T1000 (cell line): ENCODE measurements around the gene RAB6A.
"Not testable (repeated sequence)": the region's sequence is repeated elsewhere in the genome, so short reads cannot be mapped to it uniquely, and the experiment has no call there.

Experiments
- DNase-seq: peaks from one replicate; lab custom pipeline; 2025; ENCODE audit warnings: mixed read lengths; lab: John Stamatoyannopoulos, UW

Gene RAB6A

DNA sequence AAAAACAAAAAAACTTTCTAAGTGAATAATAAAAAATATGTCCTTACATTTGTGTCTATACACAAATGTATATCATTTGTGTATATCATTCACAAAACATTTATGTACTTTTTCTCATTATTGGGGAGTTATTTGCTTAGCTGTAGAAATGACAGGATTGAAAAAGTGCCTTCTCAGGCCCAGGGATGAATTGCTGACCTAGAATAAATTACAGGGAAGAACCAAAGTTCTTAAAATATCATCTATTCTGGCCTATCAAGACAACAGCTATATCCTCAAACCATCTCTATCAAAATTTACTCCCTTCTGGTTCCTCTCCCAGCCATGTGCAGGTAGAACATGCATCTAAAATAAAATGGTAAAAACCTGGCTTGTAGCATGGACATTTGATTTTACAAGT lies 1.9 kb upstream of the RAB6A start:
- no peak for DNase-seq

GRCh38 chr11:73761403-73761945 lies 600 bp upstream of the RAB6A start:
- DNase-seq: no peak

DNA sequence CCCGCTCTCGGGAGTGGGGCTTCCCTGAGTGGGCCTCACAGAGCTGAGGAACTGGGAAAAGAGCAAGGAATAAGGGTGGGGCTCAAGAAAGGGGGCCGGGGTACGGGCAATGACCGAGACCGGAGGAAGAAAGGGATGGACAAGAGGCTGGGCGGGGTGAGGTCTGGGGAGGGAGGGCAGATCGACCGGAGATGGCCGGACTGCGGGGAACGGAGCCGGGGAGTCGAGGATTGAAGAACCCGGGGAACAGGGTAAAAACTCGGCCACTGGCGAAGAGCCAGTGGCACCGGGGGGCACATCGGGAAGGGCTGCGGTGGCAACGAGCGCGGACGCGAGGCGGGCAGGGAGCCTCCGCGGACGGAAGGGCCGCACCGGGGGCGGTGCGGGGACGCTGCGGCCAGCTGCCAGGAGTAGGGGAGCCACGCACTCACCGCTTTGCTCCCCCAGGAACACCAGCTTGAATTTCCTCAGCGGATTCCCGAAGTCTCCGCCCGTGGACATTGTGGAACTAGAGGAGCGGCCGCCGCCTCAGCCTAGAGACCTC lies 667 bp downstream of the RAB6A start:
- DNase-seq: no peak

DNA sequence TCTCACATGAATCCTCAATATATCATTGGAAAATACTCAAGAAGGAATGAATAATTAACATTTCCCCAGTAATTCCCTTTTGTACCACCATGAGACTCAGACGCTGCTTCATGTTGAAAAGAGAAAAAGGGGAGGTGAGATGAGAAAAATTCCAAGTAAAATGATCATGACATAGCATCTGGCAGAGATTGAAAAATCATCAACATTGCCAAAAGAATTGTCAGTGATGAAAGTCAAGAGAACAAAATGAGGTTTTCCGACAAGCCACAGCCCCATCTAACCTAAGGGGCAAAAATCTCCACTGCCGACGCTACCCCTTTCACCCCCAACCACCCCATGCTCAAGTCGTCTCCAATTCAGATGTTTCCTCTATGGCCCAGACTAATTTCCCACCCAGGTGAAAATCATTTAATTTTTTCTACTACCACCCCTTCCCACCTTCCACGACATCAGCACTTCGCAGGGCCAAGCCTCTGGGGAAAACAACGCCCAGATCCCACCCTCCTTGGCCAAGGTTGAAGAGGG lies 1.2 kb downstream of the RAB6A start:
- no peak for DNase-seq

DNA sequence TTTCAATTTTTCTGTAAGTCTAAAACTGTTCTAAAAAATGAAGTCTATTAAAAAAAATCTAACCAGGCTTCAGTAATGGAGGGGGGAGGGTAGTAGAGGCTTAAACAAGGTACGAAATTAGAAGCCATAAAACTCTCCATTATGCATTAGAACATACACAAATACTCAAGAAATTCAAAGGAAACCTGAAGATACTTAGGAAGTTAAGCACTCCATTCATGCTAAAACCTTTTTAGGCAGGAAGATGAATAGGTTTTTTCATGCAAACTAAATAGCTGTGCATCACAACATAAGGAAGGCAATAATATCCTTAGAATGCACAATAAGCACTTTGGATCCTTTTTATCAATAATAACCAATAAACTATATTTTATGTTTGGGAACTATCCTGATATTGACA lies 2.4 kb downstream of the RAB6A start:
- DNase-seq: no peak

GRCh38 chr11:73757598-73757997 lies 3.3 kb downstream of the RAB6A start:
- DNase-seq: no peak

GRCh38 chr11:73755670-73756069 lies 5.2 kb downstream of the RAB6A start:
- DNase-seq: no peak

DNA sequence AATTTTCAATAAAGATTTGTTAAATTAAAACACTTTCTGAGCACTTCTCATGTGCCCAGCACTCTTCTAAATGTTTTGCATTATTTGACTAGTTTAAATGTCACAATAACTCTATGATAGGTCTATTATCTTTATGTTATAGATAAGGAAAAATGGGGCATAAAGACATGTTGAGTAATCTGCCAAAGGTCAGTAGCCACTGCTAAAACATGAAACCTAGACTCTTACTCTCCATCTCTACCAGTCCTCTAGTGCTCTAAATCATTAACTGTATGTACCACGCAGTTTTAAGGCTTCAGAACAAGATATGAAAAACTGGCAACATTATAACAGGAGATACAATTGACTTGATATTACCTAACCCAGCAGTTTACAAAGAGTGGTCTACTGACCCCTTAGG lies 6.9 kb downstream of the RAB6A start:
- no peak for DNase-seq

- no peak for DNase-seq
Measured at GRCh38 chr11:73752903-73753302, 8.0 kb downstream of the RAB6A start.

DNA sequence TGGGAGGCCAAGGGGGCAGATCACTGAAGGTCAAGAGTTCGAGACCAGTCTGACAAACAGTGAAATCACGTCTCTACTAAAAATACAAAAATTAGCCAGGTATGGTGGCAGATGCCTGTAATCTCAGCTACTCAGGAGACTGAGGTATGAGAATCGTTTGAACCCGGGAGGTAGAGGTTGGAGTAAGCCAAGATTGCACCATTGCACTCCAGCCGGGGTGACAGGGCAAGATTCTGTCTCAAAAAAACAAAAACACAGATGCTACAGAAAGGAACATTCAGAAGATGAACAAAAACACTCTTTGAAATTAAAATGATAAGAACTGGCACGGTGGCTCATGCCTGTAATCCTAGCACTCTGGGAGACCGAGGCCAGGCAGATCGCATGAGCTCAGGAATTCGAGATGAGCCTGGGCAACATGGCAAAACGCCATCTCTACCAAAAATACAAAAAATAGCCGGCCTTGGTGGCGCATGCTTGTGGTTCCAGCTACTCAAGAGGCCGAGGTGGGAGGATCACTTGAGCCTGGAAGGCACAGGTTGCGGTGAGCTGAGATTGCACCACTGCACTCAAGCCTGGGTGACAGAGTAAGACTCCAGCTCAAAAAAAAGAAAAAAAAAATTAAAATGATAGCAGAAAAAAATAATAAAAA lies 8.5 kb downstream of the RAB6A start:
- no peak for DNase-seq

GRCh38 chr11:73750862-73751261 lies 10.0 kb downstream of the RAB6A start:
- DNase-seq: not testable (repeated sequence)

- no peak for DNase-seq
Measured at GRCh38 chr11:73750228-73750627, 10.6 kb downstream of the RAB6A start.

- DNase-seq: no peak
Measured at GRCh38 chr11:73749118-73749517, 11.8 kb downstream of the RAB6A start.

- DNase-seq: no peak
Measured at GRCh38 chr11:73748300-73748699, 12.6 kb downstream of the RAB6A start.

GRCh38 chr11:73747762-73748161 lies 13.1 kb downstream of the RAB6A start:
- no peak for DNase-seq

DNA sequence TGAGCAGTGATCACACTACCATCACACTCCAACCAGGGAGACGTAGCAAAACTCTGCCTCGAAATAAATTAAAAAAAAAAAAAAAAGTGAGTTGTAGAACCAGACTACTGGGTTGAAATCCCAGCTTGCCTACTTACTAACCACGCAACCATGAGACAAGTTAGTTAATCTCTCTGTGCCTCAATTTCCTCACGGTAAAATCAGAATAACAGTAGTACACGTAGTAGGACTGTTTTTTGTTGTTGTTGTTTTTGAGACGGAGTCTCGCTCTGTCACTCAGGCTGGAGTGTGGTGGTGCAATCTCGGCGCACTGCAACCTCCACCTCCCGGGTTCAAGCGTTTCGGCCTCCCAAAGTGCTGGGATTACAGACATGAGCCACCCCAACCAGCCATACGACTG lies 14.2 kb downstream of the RAB6A start:
- DNase-seq: no peak

- DNase-seq: no peak
Measured at GRCh38 chr11:73743045-73743444, 17.8 kb downstream of the RAB6A start.

GRCh38 chr11:73735959-73736358 lies 24.9 kb downstream of the RAB6A start:
- not testable (repeated sequence) for DNase-seq

- no peak for DNase-seq
Measured at GRCh38 chr11:73734993-73735392, 25.9 kb downstream of the RAB6A start.

GRCh38 chr11:73734011-73734410 lies 26.9 kb downstream of the RAB6A start:
- DNase-seq: not testable (repeated sequence)

DNA sequence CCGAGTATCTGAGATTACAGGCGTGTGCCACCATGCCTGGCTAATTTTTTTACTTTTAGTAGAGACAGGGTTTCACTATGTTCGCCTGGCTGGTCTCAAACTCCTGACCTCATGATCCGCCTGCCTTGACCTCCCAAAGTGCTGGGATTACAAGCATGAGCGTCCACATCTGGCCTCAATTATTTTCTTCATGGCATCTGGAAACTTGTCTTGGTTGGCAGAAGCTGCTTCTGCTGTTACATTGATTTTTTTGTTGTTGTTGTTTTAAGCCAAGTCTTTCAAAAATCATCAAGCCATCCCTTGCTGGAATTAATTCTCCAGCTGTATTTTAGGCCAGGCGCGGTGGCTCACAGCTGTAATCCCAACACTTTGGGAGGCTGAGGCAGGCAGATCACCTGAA lies 27.9 kb downstream of the RAB6A start:
- DNase-seq: not testable (repeated sequence)

DNA sequence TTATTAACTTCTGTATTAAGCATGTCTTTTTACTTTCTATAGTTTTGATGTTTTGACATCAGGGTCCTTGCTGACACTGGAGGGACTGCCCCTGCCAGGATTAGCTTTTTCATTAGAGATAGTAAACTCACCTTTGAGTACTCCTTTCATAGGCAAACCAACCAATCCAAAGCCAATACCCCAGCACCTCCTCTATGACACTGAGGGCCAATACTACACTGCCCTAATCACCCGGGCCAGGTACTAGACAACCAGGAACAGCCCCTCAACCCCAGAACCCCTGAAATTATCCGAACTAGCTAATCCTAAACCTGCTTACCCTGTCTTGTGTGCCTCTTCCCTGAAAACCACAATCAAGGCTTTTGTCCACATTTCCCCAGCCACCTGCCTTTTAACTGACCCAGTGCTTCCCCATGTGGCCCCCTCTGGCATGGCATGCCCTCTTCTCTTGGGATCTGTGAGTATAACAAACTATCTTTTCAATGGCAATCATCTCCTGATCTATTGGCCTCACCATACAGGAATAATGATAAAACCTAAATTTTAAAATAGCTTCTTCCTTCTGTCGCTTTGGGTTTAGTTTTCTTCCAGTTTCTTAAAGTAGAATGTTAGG lies 31.2 kb downstream of the RAB6A start:
- no peak for DNase-seq

GRCh38 chr11:73728000-73728399 lies 32.9 kb downstream of the RAB6A start:
- DNase-seq: no peak
